GM12878 (cell line): Measurements from ENCODE around the gene NR6A1. TPM values are rescaled to one million over a fixed set of nuclear protein-coding genes. Genes with fewer than 3 reads are reported as not detected.

ENCODE experiments used
- ATAC-seq: fragments of 200-7000 bp; cut with Tn5 transposase; 3 replicates; pipeline ENCODE4 v1.9.1; 2020; ENCODE audit warnings: mild to moderate bottlenecking, moderate library complexity
- BruUV-seq: library from RNA; stranded (reverse); fragments of 400-500 nt; replicated peaks from 2 replicates; lab custom pipeline; 2021; lab: Mats Ljungman, UMichigan
- CTCF ChIA-PET: fragments of 300-600 bp; sonication (Branson Sonifier 250); formaldehyde crosslinking; extraction: SDS; loops from one replicate; lab custom pipeline; 2021; ENCODE audit warnings: inconsistent platforms; lab: Yijun Ruan, JAX
- POLR2A ChIA-PET: fragments of 350-600 bp; formaldehyde crosslinking; extraction: SDS; loops from one replicate; lab custom pipeline; 2021; ENCODE audit warnings: inconsistent platforms; lab: Charles Lee
- RAD21 ChIA-PET: fragments of 300-600 bp; sonication (Branson Sonifier 250); formaldehyde crosslinking; loops from one replicate; lab custom pipeline; 2023; ENCODE audit warnings: antibody characterized with exemption; ENCODE audit not compliant: unreplicated experiment; lab: Charles Lee
- SMC1A ChIA-PET: fragments of 300-600 bp; sonication (Branson Sonifier 250); formaldehyde crosslinking; loops from one replicate; lab custom pipeline; 2023; ENCODE audit not compliant: unreplicated experiment, uncharacterized antibody; lab: Charles Lee
- DNase-seq: peaks from one replicate; pipeline ENCODE4 v3.0.0-alpha.2; 2011; ENCODE audit warnings: low read depth, low spot score
- FAIRE-seq: peaks from 3 replicates; lab custom pipeline; 2011; peaks lifted over from hg19 to GRCh38; lab: Jason Lieb, UNC
- H2AFZ ChIP-seq: 2 replicates; pipeline ENCODE4 v1.6.0; 2011; ENCODE audit warnings: low read depth, low read length, control low read depth; ENCODE audit not compliant: control insufficient read depth
- H3K27ac ChIP-seq: 2 replicates; pipeline ENCODE4 v1.5.1; 2011; ENCODE audit warnings: control low read depth; ENCODE audit not compliant: control insufficient read depth, insufficient read depth
- H3K27me3 ChIP-seq, 2 experiments: replicated peaks in 1 of 2; 2 replicates each; pipeline versions ENCODE4 v1.6.0 to v1.6.1; 2011; ENCODE audit warnings: low read length in 1 of 2; ENCODE audit not compliant: control insufficient read depth in 2 of 2, insufficient read depth in 2 of 2
- H3K36me3 ChIP-seq, 2 experiments: 2 replicates each; pipeline ENCODE4 v1.5.1; 2011; ENCODE audit warnings: low read length in 1 of 2; ENCODE audit not compliant: control insufficient read depth in 2 of 2, insufficient read depth in 2 of 2
- H3K4me1 ChIP-seq: 2 replicates; pipeline ENCODE4 v1.6.1; 2011; ENCODE audit warnings: mild to moderate bottlenecking, low read length, moderate library complexity, mixed read lengths; ENCODE audit not compliant: control insufficient read depth, insufficient read depth
- H3K4me2 ChIP-seq: 2 replicates; pipeline ENCODE4 v1.6.0; 2011; ENCODE audit warnings: control low read depth; ENCODE audit not compliant: control insufficient read depth, insufficient read depth
- H3K4me3 ChIP-seq: fragments of 200-600 bp; sonication (generic); 2 replicates; pipeline ENCODE4 v1.5.1; 2016
- H3K79me2 ChIP-seq: 2 replicates; pipeline ENCODE4 v1.6.0; 2011; ENCODE audit warnings: low read length; ENCODE audit not compliant: control insufficient read depth, insufficient read depth
- H3K9ac ChIP-seq: 2 replicates; pipeline ENCODE4 v1.8.0; 2011; ENCODE audit warnings: low read length, control low read depth, mixed read lengths; ENCODE audit not compliant: control insufficient read depth, insufficient read depth
- H3K9me3 ChIP-seq: replicated peaks from 3 replicates; pipeline ENCODE4 v1.5.1; 2011; ENCODE audit warnings: mild to moderate bottlenecking, low read length; ENCODE audit not compliant: control insufficient read depth, insufficient read depth
- H4K20me1 ChIP-seq: 2 replicates; pipeline ENCODE4 v1.6.0; 2011; ENCODE audit not compliant: control insufficient read depth, insufficient read depth
- EGR1 ChIP-seq, 2 experiments: IDR thresholded peaks; 1 replicate in 1 of 2; 2 replicates in 1 of 2; pipeline ENCODE4 v1.6.1; 2011 to 2012; ENCODE audit warnings: low read depth in 2 of 2, low read length in 2 of 2, borderline replicate concordance in 1 of 2, mild to moderate bottlenecking in 1 of 2, moderate library complexity in 1 of 2
- IKZF1 ChIP-seq: fragments of 450-650 bp; conservative IDR thresholded peaks from 2 replicates; pipeline ENCODE4 v1.6.1; 2017; ENCODE audit warnings: antibody characterized with exemption, mild to moderate bottlenecking
- JUNB ChIP-seq: IDR thresholded peaks from 2 replicates; pipeline ENCODE4 v1.6.1; 2016; ENCODE audit warnings: antibody characterized with exemption, mild to moderate bottlenecking
- PML ChIP-seq: IDR thresholded peaks from 2 replicates; pipeline ENCODE4 v1.6.1; 2012; ENCODE audit warnings: low read length, inconsistent platforms
- POLR2AphosphoS2 ChIP-seq: IDR thresholded peaks from 2 replicates; pipeline ENCODE4 v1.6.1; 2011; ENCODE audit warnings: low read depth, mild to moderate bottlenecking, low read length, improper control_type of control experiment, moderate library complexity
- POLR2AphosphoS5 ChIP-seq: IDR thresholded peaks from 2 replicates; pipeline ENCODE4 v1.6.1; 2011; ENCODE audit warnings: mild to moderate bottlenecking, low read length, inconsistent platforms
- SMAD1 ChIP-seq: fragments of 450-650 bp; IDR thresholded peaks from 2 replicates; pipeline ENCODE4 v1.6.1; 2018; ENCODE audit warnings: mild to moderate bottlenecking, low read depth; ENCODE audit not compliant: partially characterized antibody
- SP1 ChIP-seq: IDR thresholded peaks from one replicate; pipeline ENCODE4 v1.6.1; 2011; ENCODE audit warnings: low read depth, low read length
- SPI1 ChIP-seq: IDR thresholded peaks from 2 replicates; pipeline ENCODE4 v1.6.1; 2011; ENCODE audit warnings: low read depth, mild to moderate bottlenecking, low read length, moderate library complexity, borderline replicate concordance; ENCODE audit not compliant: insufficient read depth
- WGBS: methylation state at CpG from one replicate; pipeline ENCODE4 v1.1.6; 2016; ENCODE audit warnings: low lambda C conversion rate; ENCODE audit not compliant: insufficient replicate concordance, insufficient coverage; ENCODE audit errors: missing lambda C conversion rate; 5-methylcytosine and 5-hydroxymethylcytosine counted together
- in situ Hi-C: fragments of 300-500 bp; cut with MboI; formaldehyde crosslinking; loops from 9 replicates; pipeline ENCODE4 v1.14.3; 2018; ENCODE audit warnings: mixed read lengths
- intact Hi-C: fragments of 100-400 bp; cut with micrococcal nuclease; formaldehyde crosslinking; loops from one replicate; pipeline ENCODE4 v1.14.2; 2022; ENCODE audit not compliant: unreplicated experiment
- polyA plus RNA-seq, 11 experiments: library from polyadenylated mRNA; depleted of rRNA in 4 of 11; unstranded in 6 of 11; stranded (reverse) in 5 of 11; fragments of >200 nt; fragmentation: Nextera tagmentation in 4 of 11; fragmentation: Illumina TruSeq in 1 of 11; extraction: Ambion mirVana in 4 of 11; extraction: Trizol in 1 of 11; gene quantifications; 1 replicate in 1 of 11; 2 replicates in 10 of 11; pipeline versions ENCODE4 v1.2.1 to v1.2.3, GENCODE V29; 2011 to 2016; ENCODE audit warnings: inconsistent platforms in 2 of 11, missing spikeins in 2 of 11, low read depth in 1 of 11
- total RNA-seq, 4 experiments: library from RNA; depleted of rRNA in 3 of 4; stranded (reverse); fragments of >200 nt in 3 of 4; fragmentation: Illumina TruSeq in 1 of 4; extraction: Trizol in 1 of 4; gene quantifications; 2 replicates each; pipeline versions ENCODE4 v1.2.1 to v1.2.3, GENCODE V29; 2013 to 2021

The NR6A1 gene
- total and polyA plus RNA-seq, 10 of the 15 experiments (the other 5 are each of a cell fraction or from before 2014, with no cell fraction given), result 1.2 to 9.2 (median 4.6) TPM

DNA sequence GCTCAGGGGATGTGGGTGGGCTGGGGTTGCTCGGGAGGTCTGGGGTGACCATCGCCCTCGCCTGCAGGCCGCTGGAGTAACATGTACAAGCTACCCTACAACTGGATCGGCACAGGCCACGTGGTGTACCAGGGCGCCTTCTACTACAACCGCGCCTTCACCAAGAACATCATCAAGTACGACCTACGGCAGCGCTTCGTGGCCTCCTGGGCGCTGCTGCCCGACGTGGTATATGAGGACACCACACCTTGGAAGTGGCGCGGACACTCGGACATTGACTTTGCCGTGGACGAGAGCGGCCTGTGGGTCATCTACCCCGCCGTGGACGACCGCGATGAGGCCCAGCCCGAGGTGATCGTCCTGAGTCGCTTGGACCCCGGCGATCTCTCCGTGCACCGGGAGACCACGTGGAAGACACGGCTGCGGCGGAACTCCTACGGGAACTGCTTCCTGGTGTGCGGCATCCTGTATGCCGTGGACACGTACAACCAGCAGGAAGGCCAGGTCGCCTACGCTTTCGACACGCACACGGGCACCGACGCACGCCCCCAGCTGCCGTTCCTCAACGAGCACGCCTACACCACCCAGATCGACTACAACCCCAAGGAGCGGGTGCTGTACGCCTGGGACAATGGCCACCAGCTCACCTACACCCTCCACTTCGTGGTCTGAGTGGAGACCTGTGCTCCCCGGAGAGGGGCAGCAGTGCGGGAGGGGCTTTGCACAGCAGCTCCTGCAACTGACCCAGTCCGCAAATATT is 38.8 kb upstream of the NR6A1 start:
- 88% methylated on average over 53 of the region's 60 CpGs for WGBS
- in situ Hi-C loops (no loop called here), intact Hi-C loops (no loop called here)
- FAIRE-seq (no peak), ATAC-seq (no peak), DNase-seq (no peak)
- H2AFZ ChIP-seq, result no peak overlapping the region
- H3K9ac ChIP-seq, result no peak overlapping the region
- TF ChIP-seq PML (no peak), JUNB (no peak), POLR2AphosphoS2 (no peak), SMAD1 (no peak), POLR2AphosphoS5 (no peak), IKZF1 (no peak), SPI1 (no peak), SP1 (no peak), EGR1 (IDR thresholded peaks at IDR 0.05; ENCODE audit: borderline replicate concordance in 1 of 2, low read depth in 2 of 2, low read length in 2 of 2) (no peak)
- no TSS peak for BruUV-seq
- no peak overlapping the region for H3K27ac ChIP-seq
- SMC1A ChIA-PET, result no interaction called here
- H3K27me3 ChIP-seq, result no peaks in the 10 kb centered on the region
- H3K4me3 ChIP-seq, result no peak overlapping the region
- CTCF ChIA-PET, result interaction anchor here (0.5 to 1.1 kb wide), 2 partner anchors 8 to 352 kb away, joined by 3 read pairs; no protein-coding TSS in a partner anchor
- H4K20me1 ChIP-seq, result no peaks in the 10 kb centered on the region
- no peaks in the 10 kb centered on the region for H3K9me3 ChIP-seq
- H3K4me2 ChIP-seq, result no peak overlapping the region
- no peaks in the 10 kb centered on the region for H3K36me3 ChIP-seq
- POLR2A ChIA-PET, result no interaction called here
- H3K4me1 ChIP-seq, result no peaks in the 10 kb centered on the region
- RAD21 ChIA-PET, result no interaction called here
- no peaks in the 10 kb centered on the region for H3K79me2 ChIP-seq
